NB4 (cell line): Measurements from ENCODE around the gene SLC12A7.

Experiments used
- DNase-seq: peaks from one replicate; pipeline ENCODE4 v3.0.0; 2010; ENCODE audit warnings: low read depth
- H3K4me3 ChIP-seq: one replicate; pipeline ENCODE4 v1.5.1; 2011; ENCODE audit warnings: mild to moderate bottlenecking, low read depth, low read length, moderate library complexity
- MAX ChIP-seq: IDR thresholded peaks from 2 replicates; pipeline ENCODE4 v1.6.1; 2011; ENCODE audit warnings: low read depth, low read length
- MYC ChIP-seq: IDR thresholded peaks from 2 replicates; pipeline ENCODE4 v1.6.1; 2011; ENCODE audit warnings: low read depth, low read length
- POLR2A ChIP-seq: IDR thresholded peaks from 2 replicates; pipeline ENCODE4 v1.6.1; 2011; ENCODE audit warnings: mild to moderate bottlenecking; ENCODE audit not compliant: insufficient read length; ENCODE audit errors: extremely low read depth
- TF ChIP-seq, protein P1 (sequence below): IDR thresholded peaks from one replicate; pipeline ENCODE4 v1.5.1; 2012; ENCODE audit warnings: low read depth, low read length

Gene SLC12A7

DNA sequence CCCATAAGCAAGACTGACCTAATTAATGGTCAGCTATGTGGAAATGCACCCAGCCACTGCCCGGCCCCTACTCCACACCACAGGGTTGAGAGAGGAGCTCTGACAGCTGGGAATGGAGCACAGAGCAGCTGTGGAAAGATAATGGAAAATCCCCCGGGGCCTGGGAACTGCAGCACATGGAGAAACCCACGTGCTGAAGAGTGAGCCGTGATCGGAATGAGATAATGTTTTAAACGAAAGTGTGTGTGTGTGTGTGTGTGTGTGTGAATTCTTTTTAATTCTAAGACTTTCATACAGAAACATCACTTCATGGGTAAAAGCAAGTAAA is 13.1 kb upstream of the SLC12A7 start:
- no peak for TF ChIP-seq MAX
- TF ChIP-seq, protein P1, sequence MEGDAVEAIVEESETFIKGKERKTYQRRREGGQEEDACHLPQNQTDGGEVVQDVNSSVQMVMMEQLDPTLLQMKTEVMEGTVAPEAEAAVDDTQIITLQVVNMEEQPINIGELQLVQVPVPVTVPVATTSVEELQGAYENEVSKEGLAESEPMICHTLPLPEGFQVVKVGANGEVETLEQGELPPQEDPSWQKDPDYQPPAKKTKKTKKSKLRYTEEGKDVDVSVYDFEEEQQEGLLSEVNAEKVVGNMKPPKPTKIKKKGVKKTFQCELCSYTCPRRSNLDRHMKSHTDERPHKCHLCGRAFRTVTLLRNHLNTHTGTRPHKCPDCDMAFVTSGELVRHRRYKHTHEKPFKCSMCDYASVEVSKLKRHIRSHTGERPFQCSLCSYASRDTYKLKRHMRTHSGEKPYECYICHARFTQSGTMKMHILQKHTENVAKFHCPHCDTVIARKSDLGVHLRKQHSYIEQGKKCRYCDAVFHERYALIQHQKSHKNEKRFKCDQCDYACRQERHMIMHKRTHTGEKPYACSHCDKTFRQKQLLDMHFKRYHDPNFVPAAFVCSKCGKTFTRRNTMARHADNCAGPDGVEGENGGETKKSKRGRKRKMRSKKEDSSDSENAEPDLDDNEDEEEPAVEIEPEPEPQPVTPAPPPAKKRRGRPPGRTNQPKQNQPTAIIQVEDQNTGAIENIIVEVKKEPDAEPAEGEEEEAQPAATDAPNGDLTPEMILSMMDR, result no peak
- DNase-seq, result no peak
- no peak overlapping the region for H3K4me3 ChIP-seq

DNA sequence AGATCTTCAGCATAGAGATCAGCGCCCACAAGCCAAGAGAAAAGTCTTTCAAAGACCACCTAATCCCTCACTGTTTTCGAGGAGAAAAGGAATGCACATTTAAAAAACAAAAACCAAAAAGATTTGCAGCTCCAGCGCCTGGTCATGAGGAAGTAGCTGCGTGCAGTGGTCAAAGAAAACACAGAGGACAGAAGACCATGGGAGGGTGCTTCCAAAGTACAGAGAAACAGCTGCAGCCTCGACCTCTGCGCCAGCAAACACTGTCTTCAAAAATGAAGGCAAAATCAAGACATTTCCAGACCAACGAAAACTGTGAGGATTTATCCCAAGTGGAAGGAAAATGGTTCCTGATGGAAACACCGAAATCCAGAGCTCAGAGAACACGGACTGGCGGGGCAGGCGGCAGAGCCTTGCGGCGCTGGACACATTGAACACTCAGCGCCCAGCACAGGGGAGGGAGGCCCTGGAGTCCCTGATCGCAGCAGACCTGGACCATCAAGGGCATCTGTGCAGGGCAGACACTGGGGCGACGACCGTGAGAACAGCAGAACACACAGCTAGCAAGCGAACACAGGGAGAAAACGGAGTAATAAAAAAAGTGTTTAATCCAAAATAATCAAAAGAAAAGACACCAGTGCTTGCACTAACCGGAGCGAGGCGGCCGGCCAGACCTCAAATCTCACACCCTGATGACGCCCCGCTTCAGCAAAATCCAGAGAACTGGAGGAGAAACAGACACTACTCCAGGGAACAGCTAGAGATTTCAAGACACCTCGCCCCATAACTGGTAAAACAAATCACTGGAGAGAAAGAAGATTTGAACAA is 12.6 kb upstream of the SLC12A7 start:
- DNase-seq, result no peak
- TF ChIP-seq POLR2A, result no peak
- TF ChIP-seq MAX, result no peak
- TF ChIP-seq MYC, result no peak
- TF ChIP-seq, protein P1, result no peak
- H3K4me3 ChIP-seq, result no peak overlapping the region

DNA sequence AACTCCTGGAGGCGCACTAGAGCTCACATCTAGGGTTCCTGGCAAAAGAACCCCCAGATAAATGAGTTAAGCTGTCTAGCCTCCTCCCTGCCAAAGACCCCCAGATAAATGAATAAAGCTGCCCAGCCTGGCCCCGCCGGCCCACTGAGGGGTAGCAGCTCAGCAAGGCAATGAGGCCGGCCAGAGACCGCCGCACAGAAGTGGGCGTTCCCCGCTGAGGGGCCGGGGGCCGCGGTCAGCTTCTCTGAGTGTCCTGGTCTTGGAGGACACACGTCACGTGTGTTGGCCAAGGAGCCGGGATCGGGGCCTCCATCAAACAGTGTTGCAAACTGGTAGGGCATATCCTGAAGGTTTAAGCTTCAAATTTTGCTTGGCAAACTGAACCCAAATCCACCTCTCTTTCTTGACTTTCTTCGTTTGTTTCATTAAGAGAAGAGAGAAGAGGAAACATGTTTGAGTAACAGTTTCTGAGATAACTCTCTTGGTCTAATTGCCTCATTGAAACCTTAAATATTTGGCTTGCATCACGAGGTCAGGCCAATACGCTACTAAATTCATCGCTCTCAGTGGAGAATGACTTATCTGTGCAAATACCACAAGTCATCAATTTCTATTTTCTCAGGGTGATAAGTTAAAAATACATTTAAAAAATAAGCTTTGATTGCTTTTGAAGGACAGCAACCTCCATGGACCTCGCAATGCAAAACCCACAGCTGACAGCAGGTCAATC is 11.7 kb upstream of the SLC12A7 start:
- TF ChIP-seq, protein P1, result no peak
- TF ChIP-seq POLR2A (no peak), MYC (no peak), MAX (no peak)
- H3K4me3 ChIP-seq, result no peak overlapping the region

GRCh38 chr5:1122511-1123294 is 10.8 kb upstream of the SLC12A7 start:
- no peak for DNase-seq
- TF ChIP-seq POLR2A (no peak), MYC (no peak), MAX (no peak)
- TF ChIP-seq, protein P1, result no peak
- no peak overlapping the region for H3K4me3 ChIP-seq

More for the DNA sequence above, 11.7 kb upstream of the SLC12A7 start:
- DNase-seq, result no peak

DNA sequence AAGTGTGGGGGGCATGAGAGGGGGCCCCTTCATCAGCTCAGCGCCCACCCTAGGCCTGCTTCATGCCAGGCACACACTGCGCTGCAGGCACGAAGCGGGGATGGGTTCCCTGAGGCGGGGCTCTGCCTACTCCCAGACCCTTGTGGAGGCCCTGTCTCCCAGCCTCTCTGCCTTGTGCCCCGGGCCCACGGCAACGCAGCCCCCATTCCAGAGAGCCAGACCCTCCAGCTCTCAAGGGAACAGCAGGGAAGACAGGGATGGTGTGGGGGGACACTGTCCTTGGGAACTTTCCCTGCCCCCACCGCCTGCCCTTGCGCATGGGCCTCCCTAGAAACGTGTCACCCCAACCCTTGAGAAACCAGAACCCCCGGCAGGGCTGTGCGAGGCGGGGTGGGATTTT is 10.0 kb upstream of the SLC12A7 start:
- H3K4me3 ChIP-seq, result no peak overlapping the region
- no peak for TF ChIP-seq POLR2A
- TF ChIP-seq MAX, result no peak
- no peak for TF ChIP-seq MYC
- TF ChIP-seq, protein P1, result no peak
- no peak for DNase-seq
